Stimulated activated CD8-positive, alpha-beta memory T cell treated with anti-CD3 and anti-CD28 coated beads, Interleukin-4, amount 100 ng/mL, for 48 hours (primary cell): ENCODE results near the gene RFTN2.
"Not testable (repeated sequence)": the region's sequence is repeated elsewhere in the genome, so short reads cannot be mapped to it uniquely, and the experiment has no call there.

ENCODE experiments used
- DNase-seq: peaks from one replicate; pipeline ENCODE4 v3.0.0-alpha.2; 2020

The RFTN2 gene

GRCh38 chr2:197599285-197599965, 76.0 kb downstream of the RFTN2 start:
- peak; percentile 28 for DNase-seq

GRCh38 chr2:197598450-197598849, 76.9 kb downstream of the RFTN2 start:
- DNase-seq, result no peak

GRCh38 chr2:197597166-197597565, 78.2 kb downstream of the RFTN2 start:
- no peak for DNase-seq

GRCh38 chr2:197596766-197597165, 78.6 kb downstream of the RFTN2 start:
- DNase-seq, result no peak

GRCh38 chr2:197591339-197592072, 83.9 kb downstream of the RFTN2 start:
- DNase-seq, result no peak

- not testable (repeated sequence) for DNase-seq
These were observed 88.1 kb downstream of the RFTN2 start for GRCh38 chr2:197587255-197587654.

- DNase-seq, result not testable (repeated sequence)
These were observed 95.2 kb downstream of the RFTN2 start for GRCh38 chr2:197580166-197580565.

- not testable (repeated sequence) for DNase-seq
These were observed 97.1 kb downstream of the RFTN2 start for GRCh38 chr2:197578294-197578693.

- no peak for DNase-seq
These were observed 97.9 kb downstream of the RFTN2 start for GRCh38 chr2:197577446-197577845.

- no peak for DNase-seq
These were observed 98.8 kb downstream of the RFTN2 start for GRCh38 chr2:197576631-197577030.

GRCh38 chr2:197575987-197576386, 99.4 kb downstream of the RFTN2 start:
- no peak for DNase-seq

- no peak for DNase-seq
These were observed 101.8 kb downstream of the RFTN2 start for GRCh38 chr2:197573608-197574007.

GRCh38 chr2:197571627-197572271, 103.6 kb downstream of the RFTN2 start:
- DNase-seq, result no peak

GRCh38 chr2:197560146-197560665, 115.2 kb downstream of the RFTN2 start:
- DNase-seq, result no peak

GRCh38 chr2:197559681-197560080, 115.7 kb downstream of the RFTN2 start:
- DNase-seq, result no peak

GRCh38 chr2:197558393-197558792, 117.0 kb downstream of the RFTN2 start:
- no peak for DNase-seq

GRCh38 chr2:197556456-197556855, 118.9 kb downstream of the RFTN2 start:
- DNase-seq, result no peak

GRCh38 chr2:197555467-197555866, 119.9 kb downstream of the RFTN2 start:
- no peak for DNase-seq

GRCh38 chr2:197551260-197551659, 124.1 kb downstream of the RFTN2 start:
- DNase-seq, result not testable (repeated sequence)

- DNase-seq, result no peak
These were observed 126.8 kb downstream of the RFTN2 start for GRCh38 chr2:197548582-197548981.

GRCh38 chr2:197547163-197547900, 128.1 kb downstream of the RFTN2 start:
- no peak for DNase-seq

GRCh38 chr2:197543206-197543605, 132.2 kb downstream of the RFTN2 start:
- DNase-seq, result no peak

- DNase-seq, result no peak
These were observed 135.7 kb downstream of the RFTN2 start for GRCh38 chr2:197539734-197540133.
